ENCODE measurements around the gene THSD4.

Gene THSD4

GRCh38 chr15:71338827-71339542, 223.7 kb downstream of the THSD4 start:
- Histone ChIP-seq H3K36me3 (ENCODE audit: insufficient read depth, low read length) (no peaks in the 10 kb centered on the region), H3K27ac (no peak overlapping the region), H3K9ac (ENCODE audit: insufficient read length) (no peak overlapping the region), H3K9me3 (ENCODE audit: low read depth, low read length) (no peaks in the 10 kb centered on the region), H3K4me3 (no peak overlapping the region)
- no peak for TF ChIP-seq POLR2AphosphoS5 (IDR thresholded peaks at IDR 0.05; ENCODE audit: borderline replicate concordance, low read depth, low read length)
- no peak for TF ChIP-seq FOXP2 (optimal IDR thresholded peaks at IDR 0.05; ENCODE audit: control extremely low read depth, extremely low read length, insufficient read depth)
- no peak for TF ChIP-seq EZH2 (IDR thresholded peaks at IDR 0.05)
- DNase-seq (ENCODE audit: low read depth, low spot score), result no peak

- Histone ChIP-seq H3K27ac (no peak overlapping the region), H3K36me3 (ENCODE audit: insufficient read depth, low read length) (no peaks in the 10 kb centered on the region), H3K9ac (ENCODE audit: insufficient read length) (no peak overlapping the region), H3K9me3 (ENCODE audit: low read depth, low read length) (no peaks in the 10 kb centered on the region), H3K4me3 (no peak overlapping the region)
- no peak for DNase-seq (ENCODE audit: low read depth, low spot score)
- TF ChIP-seq POLR2AphosphoS5 (IDR thresholded peaks at IDR 0.05; ENCODE audit: borderline replicate concordance, low read depth, low read length), result no peak
- TF ChIP-seq EZH2 (IDR thresholded peaks at IDR 0.05), result no peak
- no peak for TF ChIP-seq FOXP2 (optimal IDR thresholded peaks at IDR 0.05; ENCODE audit: control extremely low read depth, extremely low read length, insufficient read depth)
These were observed 226.7 kb downstream of the THSD4 start for GRCh38 chr15:71341811-71342550.

DNA sequence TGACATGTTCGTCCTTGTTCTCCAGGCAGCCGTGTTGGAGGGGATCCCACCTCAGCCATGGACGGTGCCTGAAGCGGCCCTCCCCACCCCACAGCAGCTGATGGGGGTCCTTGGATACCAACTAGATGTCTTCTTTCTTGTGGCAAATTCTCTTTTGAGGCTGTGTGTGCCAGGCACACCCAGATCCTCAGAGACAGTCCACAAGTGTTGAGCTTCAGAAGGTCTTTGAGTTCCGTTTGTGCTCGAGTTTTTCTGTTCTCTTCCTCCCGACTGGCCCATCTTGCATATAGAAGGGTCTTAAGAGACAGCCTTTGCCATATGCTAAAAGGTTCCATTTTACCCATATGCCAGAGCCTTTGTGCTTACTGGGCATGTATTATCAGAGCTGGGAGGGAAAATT, 227.4 kb downstream of the THSD4 start:
- no peak for TF ChIP-seq EZH2 (IDR thresholded peaks at IDR 0.05)
- no peak for TF ChIP-seq POLR2AphosphoS5 (IDR thresholded peaks at IDR 0.05; ENCODE audit: borderline replicate concordance, low read depth, low read length)
- no peak for TF ChIP-seq FOXP2 (optimal IDR thresholded peaks at IDR 0.05; ENCODE audit: control extremely low read depth, extremely low read length, insufficient read depth)
- DNase-seq (ENCODE audit: low read depth, low spot score), result no peak
- H3K36me3 ChIP-seq (ENCODE audit: insufficient read depth, low read length), result no peaks in the 10 kb centered on the region
- no peak overlapping the region for H3K9ac ChIP-seq (ENCODE audit: insufficient read length)
- no peak overlapping the region for H3K4me3 ChIP-seq
- no peaks in the 10 kb centered on the region for H3K9me3 ChIP-seq (ENCODE audit: low read depth, low read length)
- no peak overlapping the region for H3K27ac ChIP-seq

- H3K9ac ChIP-seq (ENCODE audit: insufficient read length), result no peak overlapping the region
- no peak for DNase-seq (ENCODE audit: low read depth, low spot score)
- H3K36me3 ChIP-seq (ENCODE audit: insufficient read depth, low read length), result no peaks in the 10 kb centered on the region
- TF ChIP-seq FOXP2 (optimal IDR thresholded peaks at IDR 0.05; ENCODE audit: control extremely low read depth, extremely low read length, insufficient read depth) (no peak), EZH2 (IDR thresholded peaks at IDR 0.05) (no peak), POLR2AphosphoS5 (IDR thresholded peaks at IDR 0.05; ENCODE audit: borderline replicate concordance, low read depth, low read length) (no peak)
- H3K4me3 ChIP-seq, result no peak overlapping the region
- H3K27ac ChIP-seq, result no peak overlapping the region
- H3K9me3 ChIP-seq (ENCODE audit: low read depth, low read length), result no peaks in the 10 kb centered on the region
These were observed 229.0 kb downstream of the THSD4 start for GRCh38 chr15:71344316-71344715.

GRCh38 chr15:71345186-71345585, 229.9 kb downstream of the THSD4 start:
- Histone ChIP-seq H3K36me3 (ENCODE audit: insufficient read depth, low read length) (no peaks in the 10 kb centered on the region), H3K27ac (no peak overlapping the region), H3K4me3 (no peak overlapping the region), H3K9me3 (ENCODE audit: low read depth, low read length) (no peaks in the 10 kb centered on the region), H3K9ac (ENCODE audit: insufficient read length) (no peak overlapping the region)
- TF ChIP-seq POLR2AphosphoS5 (IDR thresholded peaks at IDR 0.05; ENCODE audit: borderline replicate concordance, low read depth, low read length) (no peak), FOXP2 (optimal IDR thresholded peaks at IDR 0.05; ENCODE audit: control extremely low read depth, extremely low read length, insufficient read depth) (no peak), EZH2 (IDR thresholded peaks at IDR 0.05) (no peak)
- no peak for DNase-seq (ENCODE audit: low read depth, low spot score)

GRCh38 chr15:71346464-71346863, 231.2 kb downstream of the THSD4 start:
- no peak overlapping the region for H3K27ac ChIP-seq
- TF ChIP-seq POLR2AphosphoS5 (IDR thresholded peaks at IDR 0.05; ENCODE audit: borderline replicate concordance, low read depth, low read length) (no peak), EZH2 (IDR thresholded peaks at IDR 0.05) (no peak), FOXP2 (optimal IDR thresholded peaks at IDR 0.05; ENCODE audit: control extremely low read depth, extremely low read length, insufficient read depth) (no peak)
- H3K9ac ChIP-seq (ENCODE audit: insufficient read length), result no peak overlapping the region
- H3K9me3 ChIP-seq (ENCODE audit: low read depth, low read length), result no peaks in the 10 kb centered on the region
- no peak overlapping the region for H3K4me3 ChIP-seq
- no peak for DNase-seq (ENCODE audit: low read depth, low spot score)
- no peaks in the 10 kb centered on the region for H3K36me3 ChIP-seq (ENCODE audit: insufficient read depth, low read length)

GRCh38 chr15:71348597-71348996, 233.3 kb downstream of the THSD4 start:
- TF ChIP-seq FOXP2 (optimal IDR thresholded peaks at IDR 0.05; ENCODE audit: control extremely low read depth, extremely low read length, insufficient read depth) (no peak), POLR2AphosphoS5 (IDR thresholded peaks at IDR 0.05; ENCODE audit: borderline replicate concordance, low read depth, low read length) (no peak), EZH2 (IDR thresholded peaks at IDR 0.05) (no peak)
- Histone ChIP-seq H3K9ac (ENCODE audit: insufficient read length) (no peak overlapping the region), H3K4me3 (no peak overlapping the region), H3K36me3 (ENCODE audit: insufficient read depth, low read length) (no peaks in the 10 kb centered on the region), H3K9me3 (ENCODE audit: low read depth, low read length) (no peaks in the 10 kb centered on the region), H3K27ac (no peak overlapping the region)
- DNase-seq (ENCODE audit: low read depth, low spot score), result no peak

DNA sequence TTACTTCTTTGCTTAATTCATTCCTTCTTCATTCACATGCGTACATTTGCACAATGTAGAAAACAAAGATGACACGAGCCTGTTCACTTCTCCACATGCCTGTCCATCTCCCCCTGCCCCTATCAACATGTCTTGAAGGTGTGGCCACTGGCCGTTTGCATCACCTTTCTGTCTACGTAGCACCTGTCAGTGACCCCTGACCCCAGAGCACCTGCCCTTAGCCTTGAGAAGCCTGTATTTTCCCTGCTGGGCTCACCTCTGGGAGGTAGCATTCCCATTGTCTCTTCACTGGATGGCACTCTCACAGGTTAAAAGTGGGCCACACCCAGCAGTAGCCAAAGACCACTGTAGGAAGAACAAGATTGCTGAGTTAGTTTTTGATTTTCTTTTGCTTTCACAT, 234.1 kb downstream of the THSD4 start:
- no peaks in the 10 kb centered on the region for H3K9me3 ChIP-seq (ENCODE audit: low read depth, low read length)
- no peak for DNase-seq (ENCODE audit: low read depth, low spot score)
- H3K4me3 ChIP-seq, result no peak overlapping the region
- TF ChIP-seq EZH2 (IDR thresholded peaks at IDR 0.05) (no peak), FOXP2 (optimal IDR thresholded peaks at IDR 0.05; ENCODE audit: control extremely low read depth, extremely low read length, insufficient read depth) (no peak), POLR2AphosphoS5 (IDR thresholded peaks at IDR 0.05; ENCODE audit: borderline replicate concordance, low read depth, low read length) (no peak)
- H3K36me3 ChIP-seq (ENCODE audit: insufficient read depth, low read length), result no peaks in the 10 kb centered on the region
- no peak overlapping the region for H3K27ac ChIP-seq
- H3K9ac ChIP-seq (ENCODE audit: insufficient read length), result no peak overlapping the region

All from SK-N-MC (cell line).